Fibroblast of skin of left quadriceps (primary cell): ENCODE measurements around the gene ABCG2.
"Not testable (repeated sequence)": the region's sequence is repeated elsewhere in the genome, so short reads cannot be mapped to it uniquely, and the experiment has no call there.

ENCODE experiments used
- DNase-seq, 2 experiments: peaks; one replicate each; pipeline ENCODE4 v3.0.0-alpha.2; 2013; ENCODE audit warnings: low read depth in 2 of 2

Gene ABCG2

GRCh38 chr4:88166608-88167007 is 8.2 kb upstream of the ABCG2 start:
- DNase-seq, result no peak

GRCh38 chr4:88163336-88163735 is 4.9 kb upstream of the ABCG2 start:
- no peak for DNase-seq

- no peak for DNase-seq
These were observed 4.2 kb upstream of the ABCG2 start for GRCh38 chr4:88162626-88163025.

- DNase-seq, result no peak
These were observed 838 bp upstream of the ABCG2 start for GRCh38 chr4:88159229-88159725.

GRCh38 chr4:88158038-88158488 is 376 bp downstream of the ABCG2 start:
- peak in 1 of 2 experiments; percentile 51 for DNase-seq

- DNase-seq, result not testable (repeated sequence)
These were observed 6.1 kb downstream of the ABCG2 start for GRCh38 chr4:88152331-88152730.

GRCh38 chr4:88148560-88148959 is 9.9 kb downstream of the ABCG2 start:
- no peak for DNase-seq

- DNase-seq, result no peak
These were observed 10.6 kb downstream of the ABCG2 start for GRCh38 chr4:88147799-88148217.

- no peak for DNase-seq
These were observed 11.5 kb downstream of the ABCG2 start for GRCh38 chr4:88146891-88147290.

- no peak for DNase-seq
These were observed 13.6 kb downstream of the ABCG2 start for GRCh38 chr4:88144866-88145300.

GRCh38 chr4:88144048-88144447 is 14.4 kb downstream of the ABCG2 start:
- DNase-seq, result no peak

GRCh38 chr4:88143504-88143903 is 14.9 kb downstream of the ABCG2 start:
- DNase-seq, result peak; percentile 3 to 14

- peak; percentile 32 to 36 for DNase-seq
These were observed 19.9 kb downstream of the ABCG2 start for GRCh38 chr4:88138561-88138960.

- DNase-seq, result no peak
These were observed 21.3 kb downstream of the ABCG2 start for GRCh38 chr4:88137112-88137511.

- DNase-seq, result no peak
These were observed 22.2 kb downstream of the ABCG2 start for GRCh38 chr4:88136249-88136648.

GRCh38 chr4:88135356-88135663 is 23.1 kb downstream of the ABCG2 start:
- DNase-seq, result no peak

- no peak for DNase-seq
These were observed 23.7 kb downstream of the ABCG2 start for GRCh38 chr4:88134536-88135355.

- no peak for DNase-seq
These were observed 24.3 kb downstream of the ABCG2 start for GRCh38 chr4:88134111-88134510.

GRCh38 chr4:88130544-88131305 is 27.7 kb downstream of the ABCG2 start:
- DNase-seq, result no peak

GRCh38 chr4:88130003-88130402 is 28.4 kb downstream of the ABCG2 start:
- DNase-seq, result no peak

- not testable (repeated sequence) for DNase-seq
These were observed 36.2 kb downstream of the ABCG2 start for GRCh38 chr4:88122260-88122659.

- DNase-seq, result no peak
These were observed 38.5 kb downstream of the ABCG2 start for GRCh38 chr4:88119943-88120342.

- DNase-seq, result no peak
These were observed 42.9 kb downstream of the ABCG2 start for GRCh38 chr4:88115587-88115986.
